ENCODE results near the gene SYT13. TPM values are rescaled to one million over a fixed set of nuclear protein-coding genes. Genes with fewer than 3 reads are reported as not detected.
A peak's percentile ranks its signal among the peaks of the same experiment; 100 is the strongest.

Gene SYT13, protein sequence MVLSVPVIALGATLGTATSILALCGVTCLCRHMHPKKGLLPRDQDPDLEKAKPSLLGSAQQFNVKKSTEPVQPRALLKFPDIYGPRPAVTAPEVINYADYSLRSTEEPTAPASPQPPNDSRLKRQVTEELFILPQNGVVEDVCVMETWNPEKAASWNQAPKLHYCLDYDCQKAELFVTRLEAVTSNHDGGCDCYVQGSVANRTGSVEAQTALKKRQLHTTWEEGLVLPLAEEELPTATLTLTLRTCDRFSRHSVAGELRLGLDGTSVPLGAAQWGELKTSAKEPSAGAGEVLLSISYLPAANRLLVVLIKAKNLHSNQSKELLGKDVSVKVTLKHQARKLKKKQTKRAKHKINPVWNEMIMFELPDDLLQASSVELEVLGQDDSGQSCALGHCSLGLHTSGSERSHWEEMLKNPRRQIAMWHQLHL
- polyA plus RNA-seq (ENCODE audit: insufficient read length in 10 of 10), result 1 to 10 TPM in 1 of 10 donors, under 1 TPM in 9; 0.21 to 1.2 (median 0.44) TPM
- long read RNA-seq, donor 1, result 0 reads
- long read RNA-seq, donor 2, result 0 reads
- long read RNA-seq, donor 3, result 0 reads
- long read RNA-seq, donor 4, result 0 reads
- long read RNA-seq, donor 5, result 0 reads
- long read RNA-seq, donor 6, result 0 reads
- long read RNA-seq, donor 7, result 0 reads
- long read RNA-seq, donor 8, result 0 reads
- long read RNA-seq, donor 9, result 0 reads

DNA sequence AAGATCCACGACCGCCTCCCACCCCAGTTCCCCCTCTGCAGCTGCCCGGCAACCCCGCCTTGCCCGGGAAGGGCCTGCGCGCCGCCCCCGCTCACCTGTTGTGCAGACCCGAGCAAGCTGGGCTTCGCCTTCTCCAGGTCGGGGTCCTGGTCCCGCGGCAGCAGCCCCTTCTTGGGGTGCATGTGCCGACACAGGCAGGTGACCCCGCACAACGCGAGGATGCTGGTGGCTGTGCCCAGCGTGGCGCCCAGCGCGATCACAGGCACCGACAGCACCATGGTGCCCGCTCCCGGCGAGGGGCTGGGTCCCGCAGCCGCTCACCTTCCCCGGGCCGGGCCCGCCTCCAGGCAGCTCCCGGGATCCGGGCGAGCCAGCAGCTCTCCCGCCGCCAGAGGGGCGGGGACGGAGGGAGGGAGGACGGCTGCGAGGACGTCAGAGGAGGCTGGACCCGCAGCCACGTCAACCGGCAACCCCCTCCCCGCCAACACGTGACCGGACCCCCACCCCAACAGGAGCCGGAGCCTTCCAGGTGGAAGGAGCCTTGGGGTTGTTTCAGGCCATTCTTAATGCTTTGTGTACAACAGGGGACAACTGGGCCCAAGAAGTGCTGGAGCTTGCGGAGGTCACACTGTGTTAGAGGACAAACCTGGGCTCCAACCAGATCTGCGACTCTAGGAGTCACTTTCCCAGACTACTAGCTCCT is at the start of gene SYT13:
TSS of gene SYT13 (minus strand) at position 412 of the 703 bp plus-strand sequence. CDS start at position 278, 134 bp downstream.
- DNase-seq, result peak; percentile 1 to 75 (median 42)

- DNase-seq, result no peak
These were observed 49.3 kb upstream of the SYT13 start for GRCh38 chr11:45335434-45335833.

DNA sequence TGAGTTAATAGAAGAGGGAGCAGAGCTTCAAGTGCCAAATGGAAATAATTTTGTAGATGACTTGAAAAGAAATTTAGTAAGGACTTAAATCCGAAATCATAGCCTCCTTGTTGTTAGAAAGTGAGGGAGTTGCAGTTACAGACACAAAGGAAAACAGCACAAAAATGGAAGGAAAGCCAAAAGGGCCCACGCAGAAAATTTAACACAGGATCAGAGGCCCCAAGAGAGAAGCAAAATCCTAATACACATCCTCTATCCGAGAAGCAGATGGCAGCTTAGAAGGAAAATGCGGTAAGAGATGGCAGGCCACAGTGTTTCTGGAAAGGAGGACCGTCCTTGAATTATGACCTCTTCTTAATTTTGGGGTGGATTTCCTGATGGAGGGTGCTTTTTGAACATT is 48.7 kb upstream of the SYT13 start:
- peak in 1 of 3 donors; percentile 58 for DNase-seq

DNA sequence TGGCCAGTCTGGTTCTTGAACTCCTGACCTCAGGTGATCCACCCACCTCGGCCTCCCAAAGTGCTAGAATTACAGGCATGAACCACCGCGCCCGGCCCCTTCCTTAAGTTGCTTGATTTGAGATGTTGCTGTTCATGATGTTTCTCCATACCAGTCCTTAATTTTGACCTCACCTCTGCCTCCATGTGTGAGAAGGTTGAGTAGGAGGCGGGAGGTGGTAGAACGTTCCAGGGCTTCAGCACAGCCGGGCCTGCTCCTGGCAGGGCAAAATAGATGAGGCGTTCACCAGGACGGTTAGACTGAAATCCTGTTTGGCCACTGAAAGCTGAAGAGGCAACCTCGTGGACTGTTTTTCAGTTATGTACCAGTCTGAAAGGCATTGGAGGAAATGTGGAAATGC is 48.3 kb upstream of the SYT13 start:
- DNase-seq, result no peak

- DNase-seq, result peak in 2 of 3 donors; percentile 41 to 63
These were observed 47.1 kb upstream of the SYT13 start for GRCh38 chr11:45333001-45333971.

GRCh38 chr11:45332276-45332934 is 46.3 kb upstream of the SYT13 start:
- peak in 1 of 3 donors; percentile 67 for DNase-seq

GRCh38 chr11:45331839-45332238 is 45.7 kb upstream of the SYT13 start:
- DNase-seq, result no peak

GRCh38 chr11:45328726-45329125 is 42.6 kb upstream of the SYT13 start:
- no peak for DNase-seq

GRCh38 chr11:45324459-45324858 is 38.3 kb upstream of the SYT13 start:
- no peak for DNase-seq

DNA sequence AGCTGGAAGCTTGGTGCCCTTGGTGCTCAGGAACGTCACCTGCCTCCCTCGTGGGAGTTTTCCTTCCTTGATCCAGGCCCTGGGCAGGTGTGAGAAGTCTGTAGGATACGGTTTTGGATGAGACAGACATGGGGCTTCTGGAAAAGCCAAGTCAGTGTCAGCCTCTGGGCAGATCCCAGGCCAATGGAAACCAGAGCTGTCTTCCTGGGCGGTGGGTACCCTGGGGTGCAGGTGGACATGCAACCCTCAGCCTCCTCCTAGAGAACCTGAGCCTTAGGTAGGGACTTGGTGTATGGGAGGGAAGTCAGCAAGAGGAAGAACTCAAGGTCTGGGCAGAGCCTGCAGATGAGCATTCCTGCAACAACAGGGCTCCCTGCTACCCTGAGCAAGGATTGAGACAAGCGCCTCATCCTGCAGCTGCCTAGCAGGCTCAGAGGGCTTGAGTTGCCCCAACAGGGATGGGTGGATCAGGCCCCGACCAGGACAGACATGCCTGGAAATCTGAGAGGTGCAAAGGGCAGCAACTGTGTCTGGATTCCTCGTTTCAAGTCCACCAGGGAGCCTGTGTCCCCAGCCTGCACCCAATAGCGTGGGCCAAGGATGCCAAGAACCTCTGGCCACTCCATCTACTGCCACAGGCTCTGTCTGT is 37.6 kb upstream of the SYT13 start:
- DNase-seq, result no peak

GRCh38 chr11:45322891-45323600 is 36.9 kb upstream of the SYT13 start:
- DNase-seq, result peak in 1 of 3 donors; percentile 37

- DNase-seq, result no peak
These were observed 36.1 kb upstream of the SYT13 start for GRCh38 chr11:45322111-45322705.

DNA sequence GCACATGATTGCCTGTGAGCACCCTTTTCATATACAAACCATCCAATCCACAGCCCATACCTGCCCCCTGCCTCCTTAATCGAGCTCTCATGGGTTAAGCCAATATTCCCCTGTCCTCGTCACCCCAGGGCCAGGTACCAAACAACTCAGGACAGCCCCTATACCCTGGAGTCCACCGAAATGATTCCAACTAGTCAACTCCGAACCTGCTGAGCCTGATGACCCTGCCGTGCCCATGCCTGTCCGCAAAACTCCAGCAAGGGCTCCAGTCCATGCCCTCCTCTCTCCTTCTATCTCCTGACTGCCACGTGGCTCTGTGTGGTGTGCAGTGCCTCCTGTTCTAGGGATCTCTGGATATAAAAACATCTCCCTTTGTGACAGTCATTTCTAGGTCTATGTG is 35.5 kb upstream of the SYT13 start:
- no peak for DNase-seq

DNA sequence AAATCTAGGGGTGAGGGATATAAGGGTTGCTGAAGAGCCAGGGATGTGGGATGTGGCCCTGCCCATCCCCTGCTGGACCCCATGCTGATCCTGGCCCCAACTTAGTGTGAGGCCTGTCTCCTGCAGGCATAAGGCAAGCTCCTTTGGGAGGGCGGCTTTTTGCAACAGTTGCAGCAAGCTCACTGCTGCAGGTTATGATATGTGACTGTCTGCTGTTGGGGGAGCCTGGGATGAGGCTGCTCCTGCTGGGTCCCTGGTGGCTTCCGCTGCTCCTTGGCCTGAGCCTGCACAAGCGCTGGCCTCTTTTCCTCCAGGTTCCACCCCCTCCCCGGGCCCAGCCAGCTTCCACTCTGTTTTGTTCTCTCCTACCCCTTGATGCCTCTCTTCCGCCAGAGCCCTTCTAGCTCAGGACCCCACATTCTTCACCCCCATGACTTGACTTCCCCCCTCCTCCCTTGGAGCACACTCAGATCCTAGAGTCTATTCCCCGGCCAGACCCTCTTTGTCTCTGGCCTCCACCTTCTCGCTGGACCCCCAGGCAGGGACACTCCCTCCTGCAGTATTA is 35.0 kb upstream of the SYT13 start:
- peak in 1 of 3 donors; percentile 27 for DNase-seq

GRCh38 chr11:45320371-45320770 is 34.2 kb upstream of the SYT13 start:
- no peak for DNase-seq

DNA sequence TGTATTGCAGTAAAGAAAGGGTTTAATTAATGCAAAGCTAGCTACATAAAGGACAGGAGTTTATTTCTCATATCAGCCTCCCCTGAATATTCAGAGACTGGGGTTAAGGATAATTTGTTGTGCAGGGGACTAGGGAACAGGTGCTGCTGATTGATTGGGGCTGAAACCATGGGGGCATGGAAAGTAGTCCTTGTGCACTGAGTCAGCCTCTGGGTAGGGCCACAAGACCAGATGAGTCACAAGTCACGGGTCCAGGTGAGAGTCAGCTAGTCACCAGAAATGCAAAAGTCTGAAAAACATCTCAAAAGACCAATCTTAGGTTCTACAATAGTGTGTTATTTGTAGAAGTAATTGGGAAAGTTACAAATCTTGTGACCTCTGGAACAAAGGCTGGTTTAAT is 32.9 kb upstream of the SYT13 start:
- DNase-seq, result no peak

DNA sequence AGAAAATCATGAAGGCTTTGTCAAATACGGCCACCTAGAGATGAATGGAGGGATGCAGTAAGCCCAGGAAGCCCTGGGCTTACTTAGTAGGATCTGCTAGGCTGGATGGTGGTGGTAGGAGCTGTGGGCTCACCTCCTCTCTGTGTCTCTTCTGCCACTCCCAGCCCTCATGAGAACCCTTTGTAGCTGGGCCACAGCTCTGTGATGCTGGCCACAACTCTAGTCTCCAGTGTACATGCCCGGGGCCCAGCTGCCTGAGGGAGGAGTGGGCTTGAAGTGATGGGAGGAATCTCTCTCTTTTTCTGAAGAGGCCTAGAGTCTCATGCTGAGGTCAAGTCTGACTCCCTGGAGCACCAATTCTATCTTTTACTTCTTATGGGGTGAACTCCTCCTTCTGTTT is 32.4 kb upstream of the SYT13 start:
- DNase-seq, result no peak

GRCh38 chr11:45316258-45316657 is 30.1 kb upstream of the SYT13 start:
- DNase-seq, result no peak

DNA sequence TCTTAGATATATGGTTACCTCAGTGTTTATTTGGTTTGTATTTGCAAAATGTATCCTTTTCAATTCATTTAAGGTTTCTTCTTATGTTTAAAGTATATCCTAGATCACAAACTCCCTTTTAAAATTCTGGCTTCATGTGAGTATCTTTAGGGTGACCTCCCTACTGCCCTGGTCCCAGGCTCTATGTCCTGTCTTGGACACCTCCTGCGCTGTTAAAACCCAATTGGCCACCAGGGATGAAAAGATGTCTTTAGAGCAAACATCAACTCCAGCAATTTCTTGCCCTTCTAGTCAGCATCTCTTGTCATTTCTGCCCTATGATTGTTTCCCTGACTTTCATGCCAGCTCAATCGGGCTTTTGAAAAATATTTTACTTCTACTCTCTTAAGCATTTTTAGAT is 28.8 kb upstream of the SYT13 start:
- no peak for DNase-seq
